Neural cell (in vitro differentiated cells): Measurements from ENCODE around the gene SND1. TPM values are rescaled to one million over a fixed set of nuclear protein-coding genes. Genes with fewer than 3 reads are reported as not detected.

Experiments used
- H2AFZ ChIP-seq: fragments of 200-600, 300-800 bp; sonication (generic), shearing (Covaris generic); 2 replicates; pipeline ENCODE4 v1.6.0; 2014; ENCODE audit warnings: low read depth, mild to moderate bottlenecking, antibody characterized with exemption, low read length, moderate library complexity
- H3F3A ChIP-seq: fragments of 200-600 bp; shearing (Covaris generic); 2 replicates; pipeline ENCODE4 v1.6.1; 2016; ENCODE audit warnings: mild to moderate bottlenecking, moderate library complexity, mixed read lengths, antibody characterized with exemption, low read length; ENCODE audit not compliant: insufficient read depth, poor library complexity, severe bottlenecking
- H3K27ac ChIP-seq: fragments of 200-600, 300-800 bp; sonication (generic), shearing (Covaris generic); 2 replicates; pipeline ENCODE4 v1.5.1; 2014; ENCODE audit warnings: mild to moderate bottlenecking, low read length, moderate library complexity
- H3K27me3 ChIP-seq: fragments of 300-800, 200-600 bp; sonication (generic), shearing (Covaris generic); 2 replicates; pipeline ENCODE4 v1.6.0; 2014; ENCODE audit warnings: mild to moderate bottlenecking, low read depth, low read length, moderate library complexity; ENCODE audit not compliant: insufficient read depth
- H3K36me3 ChIP-seq: fragments of 300-800, 200-600 bp; sonication (generic), shearing (Covaris generic); 2 replicates; pipeline ENCODE4 v1.5.1; 2014; ENCODE audit warnings: mild to moderate bottlenecking, antibody characterized with exemption, low read length, moderate library complexity; ENCODE audit not compliant: insufficient read depth
- H3K4me2 ChIP-seq: fragments of 300-800, 200-600 bp; sonication (generic), shearing (Covaris generic); 2 replicates; pipeline ENCODE4 v1.6.0; 2014; ENCODE audit warnings: mild to moderate bottlenecking, low read length
- H3K4me3 ChIP-seq: fragments of 300-800, 200-600 bp; sonication (generic), shearing (Covaris generic); 2 replicates; pipeline ENCODE4 v1.5.1; 2014; ENCODE audit warnings: mild to moderate bottlenecking, low read length, moderate library complexity
- H3K79me2 ChIP-seq: fragments of 200-600 bp; shearing (Covaris generic); replicated peaks from 2 replicates; pipeline ENCODE4 v1.6.0; 2014; ENCODE audit warnings: mild to moderate bottlenecking, low read length, moderate library complexity; ENCODE audit not compliant: insufficient read depth
- H3K9ac ChIP-seq: fragments of 300-800, 200-600 bp; sonication (generic), shearing (Covaris generic); 2 replicates; pipeline ENCODE4 v1.6.1; 2016; ENCODE audit warnings: mild to moderate bottlenecking, low read length, mixed read lengths
- H3K9me2 ChIP-seq: fragments of 200-600 bp; shearing (Covaris generic); 2 replicates; pipeline ENCODE4 v1.6.1; 2016; ENCODE audit warnings: mild to moderate bottlenecking, low read length, mixed read lengths; ENCODE audit not compliant: insufficient read depth
- H3K9me3 ChIP-seq: fragments of 200-600, 300-800 bp; sonication (generic), shearing (Covaris generic); 2 replicates; pipeline ENCODE4 v1.6.1; 2016; ENCODE audit warnings: mild to moderate bottlenecking, mixed run types, low read length, moderate library complexity, mixed read lengths
- H4K20me1 ChIP-seq: fragments of 200-600 bp; shearing (Covaris generic); 2 replicates; pipeline ENCODE4 v1.6.1; 2016; ENCODE audit warnings: mild to moderate bottlenecking, mixed run types; ENCODE audit not compliant: insufficient read depth
- EP300 ChIP-seq: fragments of 450-650 bp; conservative IDR thresholded peaks from 2 replicates; pipeline ENCODE4 v1.6.1; 2014; ENCODE audit warnings: antibody characterized with exemption, mild to moderate bottlenecking, moderate library complexity; ENCODE audit not compliant: poor library complexity, severe bottlenecking
- EZH2 ChIP-seq: fragments of 200-600, 300-800 bp; shearing (Covaris generic), sonication (generic); IDR thresholded peaks from 2 replicates; pipeline ENCODE4 v1.6.1; 2014; ENCODE audit warnings: antibody characterized with exemption, low read length, borderline replicate concordance, mild to moderate bottlenecking; ENCODE audit not compliant: insufficient read depth, poor library complexity, severe bottlenecking
- MXI1 ChIP-seq: fragments of 450-650 bp; conservative IDR thresholded peaks from 2 replicates; pipeline ENCODE4 v1.6.1; 2014; ENCODE audit warnings: antibody characterized with exemption, mild to moderate bottlenecking; ENCODE audit not compliant: poor library complexity, severe bottlenecking
- POLR2AphosphoS5 ChIP-seq: IDR thresholded peaks from 2 replicates; pipeline ENCODE4 v1.6.1; 2012
- RAD21 ChIP-seq: fragments of 450-650 bp; conservative IDR thresholded peaks from 2 replicates; pipeline ENCODE4 v1.6.1; 2014; ENCODE audit warnings: antibody characterized with exemption, mild to moderate bottlenecking, moderate library complexity
- SMC3 ChIP-seq: fragments of 450-650 bp; conservative IDR thresholded peaks from 2 replicates; pipeline ENCODE4 v1.6.1; 2014; ENCODE audit warnings: antibody characterized with exemption, mild to moderate bottlenecking, moderate library complexity; ENCODE audit not compliant: poor library complexity
- TAF1 ChIP-seq: IDR thresholded peaks from 2 replicates; pipeline ENCODE4 v1.6.1; 2012; ENCODE audit warnings: low read depth
- polyA plus RNA-seq: library from polyadenylated mRNA; depleted of rRNA; stranded (reverse); fragments of >200 nt; gene quantifications from 2 replicates; pipeline ENCODE4 v1.2.3, GENCODE V29; 2014
- TF ChIP-seq, protein P1 (sequence below): fragments of 450-650 bp; IDR thresholded peaks from 2 replicates; pipeline ENCODE4 v1.5.1; 2014; ENCODE audit warnings: antibody characterized with exemption, mild to moderate bottlenecking, moderate library complexity; ENCODE audit not compliant: poor library complexity, severe bottlenecking
- TF ChIP-seq, protein P2 (sequence below): IDR thresholded peaks from 2 replicates; pipeline ENCODE4 v1.6.1; 2012; ENCODE audit warnings: borderline replicate concordance

The SND1 gene
- polyA plus RNA-seq, 1 donor from 2014 or later = 37.4 TPM

DNA sequence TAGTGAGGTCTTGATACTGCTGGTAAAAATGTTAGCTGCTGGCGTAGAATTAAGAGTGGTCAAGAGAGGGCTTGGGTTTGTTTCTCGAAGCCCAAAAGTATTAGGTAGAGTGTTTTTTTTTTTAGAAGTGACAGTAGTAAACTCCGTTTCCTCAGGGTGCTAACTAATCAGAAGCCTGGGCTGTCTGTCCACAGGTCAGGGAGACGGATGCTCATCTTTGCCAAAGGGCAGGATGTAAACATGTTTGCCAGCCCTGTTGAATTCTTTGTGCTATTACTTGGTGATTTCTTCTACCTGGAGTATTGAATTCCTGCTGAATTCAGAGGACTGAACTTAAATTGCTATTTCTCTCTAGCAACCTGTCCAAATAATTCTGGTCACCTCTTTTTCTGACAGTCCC lies 117.1 kb downstream of the SND1 start:
- Histone ChIP-seq H3K9ac (no peak overlapping the region), H3K9me3 (no peaks in the 10 kb centered on the region)

DNA sequence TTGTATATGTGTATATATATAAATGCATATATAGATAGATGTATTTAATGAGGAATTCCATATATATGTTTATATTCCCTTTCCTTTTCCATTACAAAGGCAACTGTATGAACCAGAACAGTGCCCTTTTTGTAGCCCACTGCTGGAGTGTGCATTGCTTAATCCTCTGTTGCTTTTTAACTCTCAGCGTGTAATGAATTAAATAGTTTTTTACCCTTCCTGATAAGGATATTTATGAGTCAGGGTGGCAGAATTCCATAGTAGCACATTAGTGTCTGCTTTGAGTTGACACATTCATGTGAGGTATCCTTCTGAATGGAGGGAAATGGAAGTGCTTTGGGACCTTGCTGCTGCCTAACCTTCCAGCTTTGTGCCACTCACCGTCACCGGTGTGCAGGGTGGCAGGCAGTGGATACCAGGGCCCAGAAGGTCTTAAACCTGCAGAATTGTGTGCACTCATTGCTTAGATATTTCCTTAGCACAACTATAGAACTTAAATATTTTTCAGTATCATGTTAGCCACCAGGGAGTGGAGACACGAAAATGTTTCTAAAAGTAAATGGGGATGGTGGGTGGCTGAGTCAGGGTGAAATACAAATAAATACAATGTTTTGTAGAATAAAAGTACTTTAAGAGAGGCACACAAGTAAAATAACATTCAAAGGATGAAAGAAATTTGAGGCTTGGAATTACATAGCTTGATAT lies 117.9 kb downstream of the SND1 start:
- Histone ChIP-seq H3K4me2 (no peak overlapping the region), H3K27me3 (no peaks in the 10 kb centered on the region), H3K27ac (no peak overlapping the region), H3K4me3 (no peak overlapping the region), H3F3A (no peaks in the 10 kb centered on the region), H3K36me3 (no peaks in the 10 kb centered on the region), H3K9ac (no peak overlapping the region), H3K9me2 (no peaks in the 10 kb centered on the region), H2AFZ (no peak overlapping the region), H3K79me2 (no peaks in the 10 kb centered on the region), H4K20me1 (no peaks in the 10 kb centered on the region), H3K9me3 (no peaks in the 10 kb centered on the region)
- TF ChIP-seq TAF1 (no peak), RAD21 (no peak), EP300 (no peak), POLR2AphosphoS5 (no peak), SMC3 (no peak), MXI1 (no peak), EZH2 (no peak)
- TF ChIP-seq, protein P1, sequence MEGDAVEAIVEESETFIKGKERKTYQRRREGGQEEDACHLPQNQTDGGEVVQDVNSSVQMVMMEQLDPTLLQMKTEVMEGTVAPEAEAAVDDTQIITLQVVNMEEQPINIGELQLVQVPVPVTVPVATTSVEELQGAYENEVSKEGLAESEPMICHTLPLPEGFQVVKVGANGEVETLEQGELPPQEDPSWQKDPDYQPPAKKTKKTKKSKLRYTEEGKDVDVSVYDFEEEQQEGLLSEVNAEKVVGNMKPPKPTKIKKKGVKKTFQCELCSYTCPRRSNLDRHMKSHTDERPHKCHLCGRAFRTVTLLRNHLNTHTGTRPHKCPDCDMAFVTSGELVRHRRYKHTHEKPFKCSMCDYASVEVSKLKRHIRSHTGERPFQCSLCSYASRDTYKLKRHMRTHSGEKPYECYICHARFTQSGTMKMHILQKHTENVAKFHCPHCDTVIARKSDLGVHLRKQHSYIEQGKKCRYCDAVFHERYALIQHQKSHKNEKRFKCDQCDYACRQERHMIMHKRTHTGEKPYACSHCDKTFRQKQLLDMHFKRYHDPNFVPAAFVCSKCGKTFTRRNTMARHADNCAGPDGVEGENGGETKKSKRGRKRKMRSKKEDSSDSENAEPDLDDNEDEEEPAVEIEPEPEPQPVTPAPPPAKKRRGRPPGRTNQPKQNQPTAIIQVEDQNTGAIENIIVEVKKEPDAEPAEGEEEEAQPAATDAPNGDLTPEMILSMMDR = no peak
- TF ChIP-seq, protein P2, sequence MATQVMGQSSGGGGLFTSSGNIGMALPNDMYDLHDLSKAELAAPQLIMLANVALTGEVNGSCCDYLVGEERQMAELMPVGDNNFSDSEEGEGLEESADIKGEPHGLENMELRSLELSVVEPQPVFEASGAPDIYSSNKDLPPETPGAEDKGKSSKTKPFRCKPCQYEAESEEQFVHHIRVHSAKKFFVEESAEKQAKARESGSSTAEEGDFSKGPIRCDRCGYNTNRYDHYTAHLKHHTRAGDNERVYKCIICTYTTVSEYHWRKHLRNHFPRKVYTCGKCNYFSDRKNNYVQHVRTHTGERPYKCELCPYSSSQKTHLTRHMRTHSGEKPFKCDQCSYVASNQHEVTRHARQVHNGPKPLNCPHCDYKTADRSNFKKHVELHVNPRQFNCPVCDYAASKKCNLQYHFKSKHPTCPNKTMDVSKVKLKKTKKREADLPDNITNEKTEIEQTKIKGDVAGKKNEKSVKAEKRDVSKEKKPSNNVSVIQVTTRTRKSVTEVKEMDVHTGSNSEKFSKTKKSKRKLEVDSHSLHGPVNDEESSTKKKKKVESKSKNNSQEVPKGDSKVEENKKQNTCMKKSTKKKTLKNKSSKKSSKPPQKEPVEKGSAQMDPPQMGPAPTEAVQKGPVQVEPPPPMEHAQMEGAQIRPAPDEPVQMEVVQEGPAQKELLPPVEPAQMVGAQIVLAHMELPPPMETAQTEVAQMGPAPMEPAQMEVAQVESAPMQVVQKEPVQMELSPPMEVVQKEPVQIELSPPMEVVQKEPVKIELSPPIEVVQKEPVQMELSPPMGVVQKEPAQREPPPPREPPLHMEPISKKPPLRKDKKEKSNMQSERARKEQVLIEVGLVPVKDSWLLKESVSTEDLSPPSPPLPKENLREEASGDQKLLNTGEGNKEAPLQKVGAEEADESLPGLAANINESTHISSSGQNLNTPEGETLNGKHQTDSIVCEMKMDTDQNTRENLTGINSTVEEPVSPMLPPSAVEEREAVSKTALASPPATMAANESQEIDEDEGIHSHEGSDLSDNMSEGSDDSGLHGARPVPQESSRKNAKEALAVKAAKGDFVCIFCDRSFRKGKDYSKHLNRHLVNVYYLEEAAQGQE = no peak

More for the DNA sequence above, 117.1 kb downstream of the SND1 start:
- Histone ChIP-seq H4K20me1 (no peaks in the 10 kb centered on the region), H3K79me2 (no peaks in the 10 kb centered on the region), H3F3A (no peaks in the 10 kb centered on the region), H3K4me3 (no peak overlapping the region), H3K9me2 (no peaks in the 10 kb centered on the region), H2AFZ (no peak overlapping the region), H3K27me3 (no peaks in the 10 kb centered on the region), H3K36me3 (no peaks in the 10 kb centered on the region), H3K4me2 (no peak overlapping the region), H3K27ac (no peak overlapping the region)
- TF ChIP-seq EP300 = no peak
- TF ChIP-seq EZH2 = no peak
- TF ChIP-seq, protein P2 = no peak
- TF ChIP-seq SMC3 = no peak
- TF ChIP-seq TAF1 = no peak
- no peak for TF ChIP-seq POLR2AphosphoS5
- TF ChIP-seq, protein P1 = no peak
- no peak for TF ChIP-seq RAD21
- no peak for TF ChIP-seq MXI1
